ENCODE measurements around the gene AHCYL2.
"Not testable (repeated sequence)": the region's sequence is repeated elsewhere in the genome, so short reads cannot be mapped to it uniquely, and the experiment has no call there.

The AHCYL2 gene

DNA sequence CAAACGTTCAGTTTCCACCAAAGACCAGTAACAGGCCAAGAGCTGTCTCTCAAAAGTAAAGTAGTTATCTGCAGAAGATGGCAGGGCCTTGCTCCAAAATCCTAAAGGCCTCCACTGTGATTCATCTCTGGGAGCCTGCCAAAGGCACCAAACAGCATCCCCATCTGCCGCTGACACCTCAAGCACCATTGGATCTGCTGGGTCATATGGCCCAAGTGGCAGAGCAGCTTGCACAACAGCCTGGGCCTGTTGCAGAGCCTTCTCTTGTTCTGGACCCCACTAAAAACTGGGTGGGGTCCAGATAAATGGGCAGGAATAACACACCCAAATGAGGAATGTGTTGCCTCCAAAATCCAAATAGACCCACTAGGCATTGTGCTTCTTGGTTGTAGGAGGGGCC lies 222.1 kb downstream of the AHCYL2 start:
- not testable (repeated sequence) for H3K4me1 ChIP-seq (ENCODE audit: insufficient read depth, low read length); H3K4me3 ChIP-seq (ENCODE audit: low read length); H3K27me3 ChIP-seq (ENCODE audit: insufficient read depth, low read length); H2AFZ ChIP-seq (ENCODE audit: low read depth, low read length)
- H3K9me3 ChIP-seq (ENCODE audit: low read length): peaks cover 27% of the 10 kb centered on the region
- peaks cover 32% of the 10 kb centered on the region for H3K36me3 ChIP-seq (ENCODE audit: insufficient read depth, low read length)

DNA sequence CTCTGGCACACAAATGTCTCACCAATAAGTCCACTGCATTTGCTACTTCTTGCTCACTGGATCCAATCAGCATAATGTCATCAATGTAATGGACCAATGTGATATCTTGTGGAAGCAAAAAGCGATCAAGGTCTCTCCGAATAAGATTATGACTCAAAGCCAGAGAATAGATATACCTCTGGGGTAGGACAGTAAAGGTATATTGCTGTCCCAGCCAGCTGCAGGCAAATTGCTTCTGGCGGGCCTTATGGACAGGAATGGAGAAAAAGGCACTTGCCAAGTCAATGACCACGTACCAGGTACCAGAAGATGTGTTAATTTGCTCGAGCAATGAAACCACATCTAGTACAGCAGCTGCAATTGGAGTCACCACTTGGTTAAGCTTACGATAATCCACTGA lies 222.6 kb downstream of the AHCYL2 start:
- not testable (repeated sequence) for H2AFZ ChIP-seq (ENCODE audit: low read depth, low read length); H3K4me1 ChIP-seq (ENCODE audit: insufficient read depth, low read length); H3K27me3 ChIP-seq (ENCODE audit: insufficient read depth, low read length); H3K4me3 ChIP-seq (ENCODE audit: low read length)
- peaks cover 37% of the 10 kb centered on the region for H3K36me3 ChIP-seq (ENCODE audit: insufficient read depth, low read length)
- peaks cover 27% of the 10 kb centered on the region for H3K9me3 ChIP-seq (ENCODE audit: low read length)

DNA sequence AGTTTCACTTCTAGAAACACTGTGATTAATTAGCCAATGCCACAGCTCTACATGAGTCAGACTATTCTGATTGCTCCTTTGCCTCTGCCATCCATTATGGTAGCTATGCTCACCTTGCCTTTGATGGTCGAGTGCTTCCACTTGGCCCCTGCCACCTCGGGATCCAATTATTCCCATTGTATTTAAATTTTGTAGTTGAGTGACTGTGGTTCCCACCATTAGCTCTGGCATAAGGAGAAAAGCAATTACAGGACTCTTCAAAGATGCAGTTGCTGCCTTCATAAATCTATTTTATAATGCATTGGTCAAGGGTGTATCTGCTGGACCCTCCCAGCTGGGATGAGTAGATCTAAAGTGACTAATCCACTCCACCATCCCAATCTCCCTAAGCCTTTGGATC lies 223.8 kb downstream of the AHCYL2 start:
- H3K36me3 ChIP-seq (ENCODE audit: insufficient read depth, low read length): peaks cover 49% of the 10 kb centered on the region
- not testable (repeated sequence) for H3K4me1 ChIP-seq (ENCODE audit: insufficient read depth, low read length); H3K4me3 ChIP-seq (ENCODE audit: low read length)

DNA sequence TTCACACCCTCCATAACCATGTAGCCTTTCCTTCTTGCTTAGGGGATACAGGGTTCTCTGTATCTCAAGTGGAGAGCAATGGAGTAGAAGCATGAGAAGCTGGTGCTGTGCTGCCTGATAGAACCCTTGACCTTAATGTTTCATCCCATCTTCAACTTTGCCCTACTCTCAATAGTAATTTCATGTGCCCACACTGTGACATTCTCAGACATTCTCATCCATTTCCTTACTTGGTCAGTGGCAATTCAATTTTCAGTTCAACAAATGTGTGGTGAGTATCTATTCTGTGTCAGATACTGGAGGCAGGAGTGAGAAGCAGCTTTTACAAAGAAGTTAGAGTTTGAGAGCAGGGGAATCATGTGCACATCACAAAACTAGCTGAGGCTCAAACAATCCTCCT lies 225.5 kb downstream of the AHCYL2 start:
- Histone ChIP-seq H3K4me3 (ENCODE audit: low read length) (no peak overlapping the region), H3K9me3 (ENCODE audit: low read length) (peaks cover 29% of the 10 kb centered on the region), H3K4me1 (ENCODE audit: insufficient read depth, low read length) (peaks cover 5% of the 10 kb centered on the region), H2AFZ (ENCODE audit: low read depth, low read length) (no peak overlapping the region), H3K27me3 (ENCODE audit: insufficient read depth, low read length) (no peaks in the 10 kb centered on the region), H3K36me3 (ENCODE audit: insufficient read depth, low read length) (peaks cover 47% of the 10 kb centered on the region)

More for the DNA sequence above, 223.8 kb downstream of the AHCYL2 start:
- H3K27me3 ChIP-seq (ENCODE audit: insufficient read depth, low read length); H2AFZ ChIP-seq (ENCODE audit: low read depth, low read length): not testable (repeated sequence)
- H3K9me3 ChIP-seq (ENCODE audit: low read length): peaks cover 27% of the 10 kb centered on the region

DNA sequence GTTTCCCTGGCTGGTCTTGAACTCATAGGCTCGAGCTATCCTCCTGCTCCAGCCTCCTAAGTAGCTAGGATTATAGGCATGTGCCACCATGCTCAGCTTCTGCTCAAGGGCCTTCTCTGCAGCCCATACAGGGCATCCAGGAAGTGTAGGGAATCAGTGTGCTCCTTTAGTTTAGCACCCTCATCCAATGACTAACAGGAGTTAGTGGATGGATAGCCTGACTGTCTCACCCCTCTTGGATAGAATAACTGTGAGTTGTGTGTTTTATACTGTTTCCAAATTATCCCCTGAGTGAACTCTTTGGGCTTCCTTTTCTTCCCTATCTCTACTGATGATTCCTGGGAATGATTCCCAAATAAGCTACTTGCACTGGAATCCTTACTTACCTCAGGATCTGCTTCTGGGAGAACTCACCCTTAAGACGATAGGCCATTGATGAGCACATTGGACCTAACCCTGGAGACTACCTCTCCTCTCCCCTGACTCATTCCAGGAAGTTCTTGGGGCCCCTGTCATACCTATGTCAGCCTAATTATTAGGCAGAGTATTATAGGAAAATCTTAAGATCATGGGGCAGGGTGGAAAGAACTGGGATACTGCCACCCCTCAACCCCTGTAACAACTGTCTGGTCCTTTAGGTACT lies 227.9 kb downstream of the AHCYL2 start:
- Histone ChIP-seq H2AFZ (ENCODE audit: low read depth, low read length) (no peak overlapping the region), H3K4me1 (ENCODE audit: insufficient read depth, low read length) (peaks cover 6% of the 10 kb centered on the region), H3K4me3 (ENCODE audit: low read length) (no peak overlapping the region), H3K36me3 (ENCODE audit: insufficient read depth, low read length) (peaks cover 56% of the 10 kb centered on the region), H3K9me3 (ENCODE audit: low read length) (peaks cover 15% of the 10 kb centered on the region), H3K27me3 (ENCODE audit: insufficient read depth, low read length) (no peaks in the 10 kb centered on the region)

DNA sequence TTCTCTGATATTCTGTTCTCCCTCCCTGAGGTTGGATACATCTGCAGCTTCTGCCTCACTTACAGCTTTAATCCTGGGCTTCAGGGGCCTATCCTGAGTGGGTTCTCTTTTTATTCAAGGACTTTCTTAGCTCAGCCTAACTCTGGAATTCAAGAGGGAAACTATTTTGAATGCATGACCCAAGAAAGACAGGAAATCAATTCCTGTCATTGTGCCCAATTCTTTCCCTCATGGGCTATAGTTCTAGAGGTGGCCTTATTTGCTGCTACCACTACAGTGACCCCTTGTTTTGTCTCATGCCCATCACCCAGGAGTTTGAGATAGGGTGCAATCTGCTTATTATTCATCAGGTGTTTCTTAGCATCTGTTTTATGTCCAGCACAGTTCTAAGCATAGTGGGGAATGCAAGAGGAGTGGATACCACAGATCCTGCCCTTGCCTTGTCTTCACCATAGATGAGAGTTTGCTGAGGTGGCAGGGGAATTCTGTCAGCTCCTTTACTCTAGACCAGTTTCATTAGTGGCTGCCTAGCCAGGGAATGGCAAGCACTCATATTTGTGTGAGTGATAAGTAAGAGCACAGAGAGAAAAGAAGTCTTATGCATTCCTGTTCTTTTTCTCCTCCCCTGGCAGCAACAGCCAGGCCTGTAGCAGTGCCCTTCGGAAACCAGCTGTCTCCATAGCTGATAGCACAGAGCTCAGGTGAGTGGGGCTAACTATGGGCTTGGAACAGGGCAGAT lies 228.8 kb downstream of the AHCYL2 start:
- H3K4me3 ChIP-seq (ENCODE audit: low read length): no peak overlapping the region
- H3K27me3 ChIP-seq (ENCODE audit: insufficient read depth, low read length): no peaks in the 10 kb centered on the region
- H3K9me3 ChIP-seq (ENCODE audit: low read length): peaks cover 12% of the 10 kb centered on the region
- H3K4me1 ChIP-seq (ENCODE audit: insufficient read depth, low read length): peaks cover 6% of the 10 kb centered on the region
- H3K36me3 ChIP-seq (ENCODE audit: insufficient read depth, low read length): peaks cover 63% of the 10 kb centered on the region
- no peak overlapping the region for H2AFZ ChIP-seq (ENCODE audit: low read depth, low read length)

DNA sequence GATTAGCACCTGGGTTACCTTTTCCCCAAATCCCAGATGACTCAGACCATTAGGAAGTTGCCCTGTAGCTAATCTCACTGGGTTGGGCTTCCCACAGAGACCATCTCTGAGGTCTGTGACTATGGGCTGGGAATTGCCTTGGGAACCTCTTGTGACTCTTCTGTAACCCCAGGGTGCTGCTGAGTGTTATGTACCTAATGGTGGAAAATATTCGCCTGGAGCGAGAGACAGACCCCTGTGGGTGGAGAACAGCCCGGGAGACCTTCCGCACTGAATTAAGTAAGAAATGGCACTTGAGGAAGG lies 229.4 kb downstream of the AHCYL2 start:
- Histone ChIP-seq H3K9me3 (ENCODE audit: low read length) (peaks cover 7% of the 10 kb centered on the region), H3K27me3 (ENCODE audit: insufficient read depth, low read length) (no peaks in the 10 kb centered on the region), H3K4me3 (ENCODE audit: low read length) (no peak overlapping the region), H3K4me1 (ENCODE audit: insufficient read depth, low read length) (peaks cover 6% of the 10 kb centered on the region), H2AFZ (ENCODE audit: low read depth, low read length) (no peak overlapping the region), H3K36me3 (ENCODE audit: insufficient read depth, low read length) (peaks cover 66% of the 10 kb centered on the region)

DNA sequence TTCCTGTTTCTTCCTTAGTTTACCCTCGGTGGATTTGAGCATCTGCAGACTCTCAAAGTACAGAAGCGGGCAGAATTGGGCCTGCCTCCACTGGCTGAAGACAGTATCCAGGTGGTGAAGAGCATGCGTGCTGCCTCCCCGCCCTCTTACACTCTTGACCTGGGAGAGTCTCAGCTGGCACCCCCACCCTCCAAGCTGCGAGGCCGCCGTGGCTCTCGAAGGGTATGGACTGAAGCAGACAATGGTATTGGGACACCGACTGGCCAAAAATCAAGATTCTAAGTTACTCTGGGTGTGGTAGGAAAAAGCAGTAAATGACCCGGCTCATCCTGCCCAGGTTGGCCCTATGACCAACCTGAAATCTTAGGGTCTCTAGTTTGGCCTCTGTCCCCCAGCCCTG lies 231.6 kb downstream of the AHCYL2 start:
- H2AFZ ChIP-seq (ENCODE audit: low read depth, low read length): no peak overlapping the region
- H3K4me3 ChIP-seq (ENCODE audit: low read length): no peak overlapping the region
- H3K36me3 ChIP-seq (ENCODE audit: insufficient read depth, low read length): peaks cover 82% of the 10 kb centered on the region
- peaks cover 2% of the 10 kb centered on the region for H3K9me3 ChIP-seq (ENCODE audit: low read length)
- H3K27me3 ChIP-seq (ENCODE audit: insufficient read depth, low read length): no peaks in the 10 kb centered on the region
- H3K4me1 ChIP-seq (ENCODE audit: insufficient read depth, low read length): peaks cover 6% of the 10 kb centered on the region

DNA sequence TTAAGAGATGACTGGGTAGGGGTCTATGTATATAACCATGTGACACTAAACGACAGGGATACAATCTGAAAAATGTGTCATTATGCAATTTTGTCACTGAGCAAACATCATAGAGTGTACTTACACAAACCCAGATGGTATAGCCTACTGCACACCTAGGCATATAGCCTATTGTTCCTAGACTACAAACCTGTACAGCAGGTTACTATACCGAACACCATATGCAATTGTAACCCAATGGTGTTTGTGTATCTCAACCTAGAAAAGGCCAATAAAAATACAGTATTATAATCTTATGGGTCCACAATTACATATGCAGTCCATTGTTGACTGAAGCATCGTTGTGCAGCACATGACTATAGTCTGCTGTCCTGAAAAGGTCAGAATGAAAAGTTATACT lies 232.3 kb downstream of the AHCYL2 start:
- Histone ChIP-seq H3K4me1 (ENCODE audit: insufficient read depth, low read length) (peaks cover 6% of the 10 kb centered on the region), H3K9me3 (ENCODE audit: low read length) (peaks cover 2% of the 10 kb centered on the region), H3K4me3 (ENCODE audit: low read length) (no peak overlapping the region), H2AFZ (ENCODE audit: low read depth, low read length) (no peak overlapping the region), H3K36me3 (ENCODE audit: insufficient read depth, low read length) (peaks cover 83% of the 10 kb centered on the region), H3K27me3 (ENCODE audit: insufficient read depth, low read length) (no peaks in the 10 kb centered on the region)

DNA sequence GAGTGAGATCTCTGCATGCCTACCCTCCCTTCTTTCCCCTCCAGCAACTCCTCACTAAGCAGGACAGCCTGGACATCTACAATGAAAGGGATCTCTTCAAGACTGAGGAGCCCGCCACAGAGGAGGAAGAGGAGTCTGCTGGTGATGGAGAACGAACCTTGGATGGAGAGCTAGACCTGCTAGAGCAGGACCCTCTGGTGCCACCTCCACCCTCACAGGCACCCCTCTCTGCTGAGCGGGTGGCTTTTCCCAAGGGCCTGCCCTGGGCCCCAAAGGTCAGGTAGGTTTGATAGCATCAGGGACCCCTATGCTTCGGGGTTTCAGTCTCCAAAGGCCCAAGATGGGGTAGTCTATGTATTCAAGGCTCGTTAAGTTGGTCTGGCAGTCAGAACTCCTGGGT lies 233.3 kb downstream of the AHCYL2 start:
- H3K4me1 ChIP-seq (ENCODE audit: insufficient read depth, low read length): peaks cover 6% of the 10 kb centered on the region
- H3K4me3 ChIP-seq (ENCODE audit: low read length): no peak overlapping the region
- peaks cover 83% of the 10 kb centered on the region for H3K36me3 ChIP-seq (ENCODE audit: insufficient read depth, low read length)
- H3K27me3 ChIP-seq (ENCODE audit: insufficient read depth, low read length): no peaks in the 10 kb centered on the region
- H3K9me3 ChIP-seq (ENCODE audit: low read length): peaks cover 2% of the 10 kb centered on the region
- H2AFZ ChIP-seq (ENCODE audit: low read depth, low read length): no peak overlapping the region

DNA sequence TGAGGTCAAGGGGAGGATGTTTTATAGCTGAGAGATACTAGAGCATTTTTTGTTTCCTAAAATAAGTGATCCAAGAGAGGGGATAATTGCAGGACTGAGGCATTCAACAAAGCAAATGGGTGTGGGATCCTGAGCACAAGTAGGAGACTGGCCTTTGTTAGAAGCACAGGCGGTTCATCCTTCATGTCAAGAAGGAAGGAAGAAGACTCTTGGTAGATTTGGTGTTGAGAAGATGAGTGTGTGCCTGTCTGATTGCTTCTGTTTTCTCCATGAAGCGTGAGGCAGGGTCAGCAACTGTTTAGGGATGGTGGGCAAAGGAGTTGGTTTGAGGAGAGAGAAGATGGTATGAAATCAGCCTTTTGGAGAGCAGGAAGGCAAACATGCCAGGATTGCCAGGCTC lies 237.0 kb downstream of the AHCYL2 start:
- Histone ChIP-seq H3K36me3 (ENCODE audit: insufficient read depth, low read length) (peaks cover 84% of the 10 kb centered on the region), H3K9me3 (ENCODE audit: low read length) (no peaks in the 10 kb centered on the region), H2AFZ (ENCODE audit: low read depth, low read length) (no peak overlapping the region), H3K27me3 (ENCODE audit: insufficient read depth, low read length) (no peaks in the 10 kb centered on the region), H3K4me1 (ENCODE audit: insufficient read depth, low read length) (no peaks in the 10 kb centered on the region), H3K4me3 (ENCODE audit: low read length) (no peak overlapping the region)

DNA sequence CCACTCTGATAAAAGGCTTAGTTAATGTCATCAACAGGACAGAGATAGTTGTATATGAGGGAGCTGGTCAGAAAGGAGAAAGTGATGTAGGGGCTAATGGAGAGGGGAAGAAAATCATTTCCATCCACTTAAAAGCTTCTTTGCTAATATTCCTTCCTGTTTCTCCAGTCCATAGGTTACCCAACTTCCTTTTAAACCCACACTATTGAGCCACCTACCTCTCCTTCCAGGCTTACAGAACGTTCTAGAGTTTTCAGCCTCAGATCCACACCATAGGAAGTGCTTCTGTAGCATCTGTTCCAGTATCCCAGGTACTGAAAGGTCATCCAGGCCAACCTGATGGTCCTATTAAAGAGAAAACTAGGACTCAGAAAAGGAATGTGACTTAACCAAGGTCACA lies 237.6 kb downstream of the AHCYL2 start:
- H3K4me1 ChIP-seq (ENCODE audit: insufficient read depth, low read length): no peaks in the 10 kb centered on the region
- H3K27me3 ChIP-seq (ENCODE audit: insufficient read depth, low read length): no peaks in the 10 kb centered on the region
- no peaks in the 10 kb centered on the region for H3K9me3 ChIP-seq (ENCODE audit: low read length)
- H3K4me3 ChIP-seq (ENCODE audit: low read length): no peak overlapping the region
- no peak overlapping the region for H2AFZ ChIP-seq (ENCODE audit: low read depth, low read length)
- peaks cover 79% of the 10 kb centered on the region for H3K36me3 ChIP-seq (ENCODE audit: insufficient read depth, low read length)

DNA sequence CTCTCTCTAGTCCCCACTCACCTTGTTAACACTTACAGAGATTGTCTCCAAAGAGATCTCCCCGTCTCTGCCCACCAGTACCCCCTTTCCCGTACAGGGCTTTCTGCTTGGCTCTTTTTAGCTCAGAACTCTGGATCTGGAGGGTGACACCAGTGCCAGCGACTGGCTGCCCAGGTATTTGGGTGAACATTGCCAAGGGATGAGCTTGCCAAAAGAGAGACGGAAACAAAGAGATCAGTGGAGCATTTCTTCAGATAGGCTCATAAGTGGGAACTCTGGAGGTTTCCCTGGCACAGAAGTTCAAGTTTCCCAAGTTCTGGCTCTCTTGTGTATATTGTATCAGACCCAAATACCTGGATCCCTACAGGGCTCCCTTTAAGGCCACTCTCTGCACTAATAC lies 239.4 kb downstream of the AHCYL2 start:
- peaks cover 74% of the 10 kb centered on the region for H3K36me3 ChIP-seq (ENCODE audit: insufficient read depth, low read length)
- H3K27me3 ChIP-seq (ENCODE audit: insufficient read depth, low read length): no peaks in the 10 kb centered on the region
- no peak overlapping the region for H2AFZ ChIP-seq (ENCODE audit: low read depth, low read length)
- no peaks in the 10 kb centered on the region for H3K9me3 ChIP-seq (ENCODE audit: low read length)
- no peak overlapping the region for H3K4me3 ChIP-seq (ENCODE audit: low read length)
- no peaks in the 10 kb centered on the region for H3K4me1 ChIP-seq (ENCODE audit: insufficient read depth, low read length)

DNA sequence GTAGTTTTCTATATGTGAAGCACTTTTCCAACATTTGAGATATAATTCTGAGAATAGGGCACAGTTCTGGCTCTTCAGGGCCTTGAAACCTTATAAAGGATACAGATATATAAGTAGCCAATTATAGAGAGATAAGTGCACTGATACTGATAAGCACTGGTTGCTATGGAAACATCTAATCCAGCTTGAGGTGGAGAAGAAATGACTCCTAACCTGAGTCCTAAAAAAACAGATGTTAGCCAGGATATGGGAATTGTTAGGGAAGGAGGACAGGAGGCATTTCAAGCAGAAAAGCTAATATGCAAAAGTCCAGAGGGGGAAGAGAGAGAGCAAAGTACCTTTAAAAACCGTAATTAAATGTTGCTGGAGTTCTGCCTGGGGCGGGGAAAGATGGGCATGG lies 240.2 kb downstream of the AHCYL2 start:
- no peak overlapping the region for H3K4me3 ChIP-seq (ENCODE audit: low read length)
- H3K36me3 ChIP-seq (ENCODE audit: insufficient read depth, low read length): peaks cover 70% of the 10 kb centered on the region
- H3K9me3 ChIP-seq (ENCODE audit: low read length): no peaks in the 10 kb centered on the region
- no peaks in the 10 kb centered on the region for H3K27me3 ChIP-seq (ENCODE audit: insufficient read depth, low read length)
- no peaks in the 10 kb centered on the region for H3K4me1 ChIP-seq (ENCODE audit: insufficient read depth, low read length)
- H2AFZ ChIP-seq (ENCODE audit: low read depth, low read length): no peak overlapping the region

All from neuron (in vitro differentiated cells).